H1 (cell line): ENCODE measurements around the gene SLC9A4. TPM values are rescaled to one million over a fixed set of nuclear protein-coding genes. Genes with fewer than 3 reads are reported as not detected.

Experiments
- BACH1 ChIP-seq: IDR thresholded peaks from 2 replicates; pipeline ENCODE4 v1.6.1; 2012; ENCODE audit warnings: low read length, improper control_type of control experiment
- GTF2F1 ChIP-seq: IDR thresholded peaks from 2 replicates; pipeline ENCODE4 v1.6.1; 2012; ENCODE audit warnings: low read depth, low read length, improper control_type of control experiment, borderline replicate concordance
- JUND ChIP-seq: IDR thresholded peaks from 2 replicates; pipeline ENCODE4 v1.6.1; 2011; ENCODE audit warnings: mild to moderate bottlenecking, improper control_type of control experiment, low read length
- MAFK ChIP-seq: IDR thresholded peaks from 2 replicates; pipeline ENCODE4 v1.6.1; 2012; ENCODE audit warnings: low read depth, mild to moderate bottlenecking, improper control_type of control experiment, low read length
- NANOG ChIP-seq: IDR thresholded peaks from 2 replicates; pipeline ENCODE4 v1.6.1; 2011; ENCODE audit warnings: low read length, low read depth, mild to moderate bottlenecking, inconsistent platforms; ENCODE audit not compliant: insufficient read depth, poor library complexity, severe bottlenecking
- PHF8 ChIP-seq: fragments of 200-600 bp; sonication (generic); conservative IDR thresholded peaks from 2 replicates; pipeline ENCODE4 v1.7.1; 2012; ENCODE audit warnings: low read depth, mild to moderate bottlenecking, inconsistent platforms, low read length, moderate library complexity
- POLR2A ChIP-seq, 2 experiments: IDR thresholded peaks; 1 replicate in 1 of 2; 2 replicates in 1 of 2; pipeline ENCODE4 v1.6.1; 2011; ENCODE audit warnings: low read depth in 2 of 2, low read length in 2 of 2, mild to moderate bottlenecking in 2 of 2; ENCODE audit errors: control extremely low read depth in 1 of 2
- SAP30 ChIP-seq: fragments of 300-600 bp; sonication (generic); IDR thresholded peaks from 2 replicates; pipeline ENCODE4 v1.7.1; 2012; ENCODE audit warnings: low read length, moderate library complexity, mild to moderate bottlenecking, inconsistent platforms; ENCODE audit not compliant: insufficient read depth, insufficient replicate concordance
- SRF ChIP-seq: IDR thresholded peaks from 2 replicates; pipeline ENCODE4 v1.6.1; 2011; ENCODE audit warnings: mild to moderate bottlenecking, low read depth, low read length, moderate library complexity
- TAF7 ChIP-seq: optimal IDR thresholded peaks from 2 replicates; pipeline ENCODE3; 2011; ENCODE audit warnings: low read depth, mild to moderate bottlenecking, inconsistent platforms, low read length, moderate library complexity, borderline replicate concordance
- polyA plus RNA-seq, 7 experiments: library from polyadenylated mRNA; depleted of rRNA in 3 of 7; stranded (reverse) in 5 of 7; unstranded in 2 of 7; fragments of >200 nt in 5 of 7; fragments of 200-250 nt in 2 of 7; gene quantifications; 1 replicate in 5 of 7; 2 replicates in 1 of 7; 4 replicates in 1 of 7; pipeline versions ENCODE4 v1.2.1 to v1.2.3, GENCODE V29; 2011 to 2013; ENCODE audit warnings: missing spikeins in 2 of 7, mixed read lengths in 2 of 7
- total RNA-seq: library from RNA; stranded (reverse); fragmentation: NEBNext Ultra II Directional; extraction: Animal tissue kit (Norgen Biotek cat#: 25700); gene quantifications from 2 replicates; pipeline ENCODE4 v1.2.1, GENCODE V29; 2021
- TF ChIP-seq, protein P1 (sequence below): fragments of 300-600 bp; sonication (generic); IDR thresholded peaks from 2 replicates; pipeline ENCODE4 v1.7.1; 2012; ENCODE audit warnings: low read length, moderate library complexity, mild to moderate bottlenecking, inconsistent platforms; ENCODE audit not compliant: insufficient replicate concordance

SLC9A4 gene
- total and polyA plus RNA-seq, 2 of the 8 experiments (the other 6 are each of a cell fraction or from before 2014, with no cell fraction given) = not detected

GRCh38 chr2:102485147-102485785 lies 12.2 kb downstream of the SLC9A4 start (continued):
- TF ChIP-seq, protein P1, sequence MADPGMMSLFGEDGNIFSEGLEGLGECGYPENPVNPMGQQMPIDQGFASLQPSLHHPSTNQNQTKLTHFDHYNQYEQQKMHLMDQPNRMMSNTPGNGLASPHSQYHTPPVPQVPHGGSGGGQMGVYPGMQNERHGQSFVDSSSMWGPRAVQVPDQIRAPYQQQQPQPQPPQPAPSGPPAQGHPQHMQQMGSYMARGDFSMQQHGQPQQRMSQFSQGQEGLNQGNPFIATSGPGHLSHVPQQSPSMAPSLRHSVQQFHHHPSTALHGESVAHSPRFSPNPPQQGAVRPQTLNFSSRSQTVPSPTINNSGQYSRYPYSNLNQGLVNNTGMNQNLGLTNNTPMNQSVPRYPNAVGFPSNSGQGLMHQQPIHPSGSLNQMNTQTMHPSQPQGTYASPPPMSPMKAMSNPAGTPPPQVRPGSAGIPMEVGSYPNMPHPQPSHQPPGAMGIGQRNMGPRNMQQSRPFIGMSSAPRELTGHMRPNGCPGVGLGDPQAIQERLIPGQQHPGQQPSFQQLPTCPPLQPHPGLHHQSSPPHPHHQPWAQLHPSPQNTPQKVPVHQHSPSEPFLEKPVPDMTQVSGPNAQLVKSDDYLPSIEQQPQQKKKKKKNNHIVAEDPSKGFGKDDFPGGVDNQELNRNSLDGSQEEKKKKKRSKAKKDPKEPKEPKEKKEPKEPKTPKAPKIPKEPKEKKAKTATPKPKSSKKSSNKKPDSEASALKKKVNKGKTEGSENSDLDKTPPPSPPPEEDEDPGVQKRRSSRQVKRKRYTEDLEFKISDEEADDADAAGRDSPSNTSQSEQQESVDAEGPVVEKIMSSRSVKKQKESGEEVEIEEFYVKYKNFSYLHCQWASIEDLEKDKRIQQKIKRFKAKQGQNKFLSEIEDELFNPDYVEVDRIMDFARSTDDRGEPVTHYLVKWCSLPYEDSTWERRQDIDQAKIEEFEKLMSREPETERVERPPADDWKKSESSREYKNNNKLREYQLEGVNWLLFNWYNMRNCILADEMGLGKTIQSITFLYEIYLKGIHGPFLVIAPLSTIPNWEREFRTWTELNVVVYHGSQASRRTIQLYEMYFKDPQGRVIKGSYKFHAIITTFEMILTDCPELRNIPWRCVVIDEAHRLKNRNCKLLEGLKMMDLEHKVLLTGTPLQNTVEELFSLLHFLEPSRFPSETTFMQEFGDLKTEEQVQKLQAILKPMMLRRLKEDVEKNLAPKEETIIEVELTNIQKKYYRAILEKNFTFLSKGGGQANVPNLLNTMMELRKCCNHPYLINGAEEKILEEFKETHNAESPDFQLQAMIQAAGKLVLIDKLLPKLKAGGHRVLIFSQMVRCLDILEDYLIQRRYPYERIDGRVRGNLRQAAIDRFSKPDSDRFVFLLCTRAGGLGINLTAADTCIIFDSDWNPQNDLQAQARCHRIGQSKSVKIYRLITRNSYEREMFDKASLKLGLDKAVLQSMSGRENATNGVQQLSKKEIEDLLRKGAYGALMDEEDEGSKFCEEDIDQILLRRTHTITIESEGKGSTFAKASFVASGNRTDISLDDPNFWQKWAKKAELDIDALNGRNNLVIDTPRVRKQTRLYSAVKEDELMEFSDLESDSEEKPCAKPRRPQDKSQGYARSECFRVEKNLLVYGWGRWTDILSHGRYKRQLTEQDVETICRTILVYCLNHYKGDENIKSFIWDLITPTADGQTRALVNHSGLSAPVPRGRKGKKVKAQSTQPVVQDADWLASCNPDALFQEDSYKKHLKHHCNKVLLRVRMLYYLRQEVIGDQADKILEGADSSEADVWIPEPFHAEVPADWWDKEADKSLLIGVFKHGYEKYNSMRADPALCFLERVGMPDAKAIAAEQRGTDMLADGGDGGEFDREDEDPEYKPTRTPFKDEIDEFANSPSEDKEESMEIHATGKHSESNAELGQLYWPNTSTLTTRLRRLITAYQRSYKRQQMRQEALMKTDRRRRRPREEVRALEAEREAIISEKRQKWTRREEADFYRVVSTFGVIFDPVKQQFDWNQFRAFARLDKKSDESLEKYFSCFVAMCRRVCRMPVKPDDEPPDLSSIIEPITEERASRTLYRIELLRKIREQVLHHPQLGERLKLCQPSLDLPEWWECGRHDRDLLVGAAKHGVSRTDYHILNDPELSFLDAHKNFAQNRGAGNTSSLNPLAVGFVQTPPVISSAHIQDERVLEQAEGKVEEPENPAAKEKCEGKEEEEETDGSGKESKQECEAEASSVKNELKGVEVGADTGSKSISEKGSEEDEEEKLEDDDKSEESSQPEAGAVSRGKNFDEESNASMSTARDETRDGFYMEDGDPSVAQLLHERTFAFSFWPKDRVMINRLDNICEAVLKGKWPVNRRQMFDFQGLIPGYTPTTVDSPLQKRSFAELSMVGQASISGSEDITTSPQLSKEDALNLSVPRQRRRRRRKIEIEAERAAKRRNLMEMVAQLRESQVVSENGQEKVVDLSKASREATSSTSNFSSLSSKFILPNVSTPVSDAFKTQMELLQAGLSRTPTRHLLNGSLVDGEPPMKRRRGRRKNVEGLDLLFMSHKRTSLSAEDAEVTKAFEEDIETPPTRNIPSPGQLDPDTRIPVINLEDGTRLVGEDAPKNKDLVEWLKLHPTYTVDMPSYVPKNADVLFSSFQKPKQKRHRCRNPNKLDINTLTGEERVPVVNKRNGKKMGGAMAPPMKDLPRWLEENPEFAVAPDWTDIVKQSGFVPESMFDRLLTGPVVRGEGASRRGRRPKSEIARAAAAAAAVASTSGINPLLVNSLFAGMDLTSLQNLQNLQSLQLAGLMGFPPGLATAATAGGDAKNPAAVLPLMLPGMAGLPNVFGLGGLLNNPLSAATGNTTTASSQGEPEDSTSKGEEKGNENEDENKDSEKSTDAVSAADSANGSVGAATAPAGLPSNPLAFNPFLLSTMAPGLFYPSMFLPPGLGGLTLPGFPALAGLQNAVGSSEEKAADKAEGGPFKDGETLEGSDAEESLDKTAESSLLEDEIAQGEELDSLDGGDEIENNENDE = no peak
- TF ChIP-seq MAFK (no peak), NANOG (no peak), PHF8 (no peak), JUND (no peak), SAP30 (no peak), SRF (no peak), BACH1 (no peak), TAF7 (no peak), GTF2F1 (no peak), POLR2A (IDR thresholded peaks at IDR 0.05; ENCODE audit: control extremely low read depth in 1 of 2, low read depth in 2 of 2, low read length in 2 of 2) (no peak)
